NCI-H2196 treated with DMSO at 0.1 percent for 48 hours (cell line): ENCODE results near the gene ABCG8.
A peak's percentile ranks its signal among the peaks of the same experiment; 100 is the strongest.

Source experiments
- DNase-seq: peaks from one replicate; lab custom pipeline; 2025; ENCODE audit not compliant: unreplicated experiment; lab: John Stamatoyannopoulos, UW

ABCG8 gene

GRCh38 chr2:43855292-43855691, 16.5 kb downstream of the ABCG8 start:
- no peak for DNase-seq

DNA sequence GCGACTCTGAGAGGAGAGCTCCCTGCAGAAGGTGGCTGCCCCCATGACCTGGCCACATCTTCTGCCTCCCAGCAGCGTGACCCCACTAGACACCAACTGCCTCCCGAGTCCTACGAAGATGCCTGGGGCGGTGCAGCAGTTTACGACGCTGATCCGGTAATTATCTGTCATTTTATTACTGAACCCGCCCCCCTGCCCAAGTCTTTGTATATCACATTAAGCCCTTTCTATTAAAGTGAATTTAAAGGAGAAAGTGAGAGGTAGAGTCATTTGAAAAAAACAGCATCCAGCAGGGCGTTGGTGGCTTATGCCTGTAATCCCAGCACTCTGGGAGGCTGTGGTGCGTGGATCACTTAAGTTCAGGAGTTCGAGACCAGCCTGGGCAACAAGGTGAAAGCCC, 33.4 kb downstream of the ABCG8 start:
- DNase-seq, result no peak

DNA sequence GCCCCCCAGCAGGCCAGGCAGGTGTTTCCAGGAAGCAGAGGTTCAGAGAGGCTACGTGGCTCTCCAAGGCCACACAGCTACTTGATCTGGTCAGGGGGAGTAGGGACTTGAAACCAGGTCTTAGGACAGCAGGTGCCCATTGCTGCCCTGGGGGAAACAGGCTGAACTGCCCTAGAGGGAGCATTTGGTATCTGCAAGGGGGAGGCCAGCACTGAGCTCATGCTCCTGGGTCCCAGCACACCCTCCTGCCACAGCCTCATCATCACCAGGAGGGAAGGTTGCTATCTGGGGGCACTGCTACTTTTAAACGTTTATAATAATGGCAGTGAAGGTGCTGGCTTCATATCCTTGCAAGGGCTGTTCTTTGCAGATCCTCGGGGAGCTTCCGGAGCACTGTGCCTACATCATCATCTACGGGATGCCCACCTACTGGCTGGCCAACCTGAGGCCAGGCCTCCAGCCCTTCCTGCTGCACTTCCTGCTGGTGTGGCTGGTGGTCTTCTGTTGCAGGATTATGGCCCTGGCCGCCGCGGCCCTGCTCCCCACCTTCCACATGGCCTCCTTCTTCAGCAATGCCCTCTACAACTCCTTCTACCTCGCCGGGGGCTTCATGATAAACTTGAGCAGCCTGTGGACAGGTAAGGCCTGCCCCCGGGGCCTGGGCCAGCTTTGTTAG, 36.1 kb downstream of the ABCG8 start:
- DNase-seq, result no peak

GRCh38 chr2:43877782-43878464, 39.2 kb downstream of the ABCG8 start:
- DNase-seq, result peak; percentile 71

GRCh38 chr2:43879261-43879660, 40.5 kb downstream of the ABCG8 start:
- DNase-seq, result no peak

DNA sequence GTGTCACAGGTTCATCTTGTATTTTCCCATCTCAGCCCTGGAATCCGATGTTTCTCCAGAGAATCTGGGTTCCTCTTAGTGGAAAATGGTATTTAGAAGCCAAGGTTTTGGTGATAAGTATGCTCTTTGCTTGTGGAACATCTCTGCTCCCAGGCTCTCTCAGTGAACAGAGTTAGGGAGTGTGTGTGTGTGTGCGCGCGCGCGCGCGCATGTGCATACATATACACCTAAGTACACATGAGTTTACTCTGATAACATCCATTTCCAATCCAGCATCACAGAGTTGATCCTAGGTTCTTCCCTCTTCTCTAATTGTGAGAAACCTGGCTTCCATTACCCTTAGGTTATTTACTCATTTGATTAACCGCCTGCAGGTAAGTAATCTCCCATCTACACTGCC, 41.7 kb downstream of the ABCG8 start:
- no peak for DNase-seq

GRCh38 chr2:43880952-43881351, 42.2 kb downstream of the ABCG8 start:
- no peak for DNase-seq

- no peak for DNase-seq
Observed at GRCh38 chr2:43882312-43882711, 43.5 kb downstream of the ABCG8 start.

DNA sequence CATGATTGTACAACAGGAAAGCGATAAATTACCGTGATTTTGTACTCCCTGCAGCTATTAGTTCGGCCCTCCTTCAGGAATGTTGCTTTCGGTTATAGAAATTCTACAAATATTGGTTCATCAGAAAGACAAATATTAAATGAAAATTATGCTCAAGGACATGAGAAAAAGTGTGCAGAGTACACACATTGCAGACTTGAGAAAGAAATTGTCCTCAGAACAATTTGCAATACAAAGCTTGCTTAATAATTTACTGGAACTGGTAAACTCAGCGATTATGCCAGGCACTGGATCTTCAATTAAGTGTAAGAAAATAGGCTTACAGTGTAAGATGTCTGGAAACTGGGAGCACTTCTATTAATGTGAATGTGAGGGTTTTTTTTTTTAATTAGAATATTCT, 45.9 kb downstream of the ABCG8 start:
- DNase-seq, result no peak

DNA sequence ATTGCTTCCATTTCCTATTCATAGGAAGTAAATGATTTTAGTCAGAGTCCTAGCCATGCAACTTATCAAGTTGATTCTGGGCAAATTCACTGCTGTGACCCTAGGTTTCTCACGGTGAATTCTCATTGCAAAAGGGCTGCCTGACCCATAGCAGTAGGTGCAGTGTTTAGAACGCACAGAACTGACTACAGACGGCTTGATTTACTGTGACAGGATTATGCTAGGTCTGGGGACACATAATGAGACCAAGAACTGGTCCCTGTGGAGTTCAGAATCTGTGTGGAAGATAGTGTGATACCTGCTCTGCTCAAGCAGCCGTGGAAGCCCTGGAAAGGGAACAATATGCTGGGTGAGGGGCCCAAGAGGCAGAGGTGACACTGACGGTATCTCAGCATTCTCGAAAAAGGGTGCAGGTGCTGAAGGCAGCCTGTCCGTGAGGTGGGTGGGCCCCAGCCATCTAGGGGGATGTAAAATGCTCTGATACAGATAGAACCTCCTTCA, 46.4 kb downstream of the ABCG8 start:
- no peak for DNase-seq

DNA sequence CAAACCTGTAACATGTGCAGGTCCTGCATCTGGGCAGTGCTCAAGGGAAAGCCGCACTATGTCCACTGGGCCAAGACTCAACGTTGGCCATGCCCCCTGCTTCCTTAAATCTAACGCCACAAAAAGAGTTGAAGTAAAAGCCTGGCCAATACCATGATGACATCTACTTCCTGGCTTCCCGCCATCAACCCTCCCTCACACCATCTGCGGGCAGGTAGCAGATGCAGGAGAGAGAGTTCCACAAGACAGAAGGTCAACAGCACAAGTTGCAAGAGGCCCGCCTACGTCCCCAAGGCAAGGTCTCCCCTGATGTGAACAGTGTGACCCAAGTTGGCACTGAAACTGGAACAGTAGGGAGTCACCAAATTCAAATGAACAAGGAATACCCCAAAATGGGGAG, 48.4 kb downstream of the ABCG8 start:
- no peak for DNase-seq

- DNase-seq, result no peak
Observed at GRCh38 chr2:43889416-43889815, 50.6 kb downstream of the ABCG8 start.

- no peak for DNase-seq
Observed at GRCh38 chr2:43890855-43891254, 52.1 kb downstream of the ABCG8 start.

DNA sequence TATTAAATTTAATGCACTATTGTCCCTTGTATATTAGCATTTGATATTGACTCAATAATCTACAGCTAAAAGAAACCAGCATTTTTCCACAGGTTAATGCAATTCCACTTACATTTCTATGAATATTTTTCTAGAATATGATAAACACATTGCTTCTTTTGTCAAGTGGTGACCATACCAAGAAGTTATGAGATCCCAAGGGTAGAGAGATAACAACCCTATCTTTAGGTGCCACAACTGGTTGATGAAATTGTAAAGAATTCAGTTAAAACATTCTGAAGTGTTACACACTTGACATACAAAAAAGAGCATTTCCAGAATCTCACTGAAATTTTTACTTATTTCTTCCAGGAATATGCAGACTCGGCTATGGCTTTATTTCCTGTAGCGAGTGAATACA, 56.0 kb downstream of the ABCG8 start:
- DNase-seq, result no peak

- no peak for DNase-seq
Observed at GRCh38 chr2:43896906-43897305, 58.1 kb downstream of the ABCG8 start.

DNA sequence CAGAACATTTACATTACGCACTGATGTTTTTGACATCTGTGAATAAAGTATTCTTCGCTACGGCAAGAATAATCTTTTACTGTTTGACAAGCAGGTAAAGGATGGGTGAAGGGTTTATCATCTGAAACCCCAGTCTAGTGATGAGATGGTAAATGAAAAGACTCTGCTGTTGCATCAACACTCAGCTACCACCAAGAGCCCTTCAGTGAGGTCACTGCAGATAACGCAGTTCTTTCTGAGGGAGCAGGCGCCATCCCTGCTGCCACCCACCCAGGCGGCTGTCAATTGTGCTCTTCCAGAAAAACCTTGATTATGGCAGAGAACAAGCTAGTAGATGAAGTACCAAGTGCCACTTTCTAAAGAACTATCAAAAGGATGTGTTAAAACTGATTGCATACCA, 58.7 kb downstream of the ABCG8 start:
- DNase-seq, result no peak

- DNase-seq, result no peak
Observed at GRCh38 chr2:43898134-43898837, 59.5 kb downstream of the ABCG8 start.

- no peak for DNase-seq
Observed at GRCh38 chr2:43898838-43899346, 60.1 kb downstream of the ABCG8 start.

DNA sequence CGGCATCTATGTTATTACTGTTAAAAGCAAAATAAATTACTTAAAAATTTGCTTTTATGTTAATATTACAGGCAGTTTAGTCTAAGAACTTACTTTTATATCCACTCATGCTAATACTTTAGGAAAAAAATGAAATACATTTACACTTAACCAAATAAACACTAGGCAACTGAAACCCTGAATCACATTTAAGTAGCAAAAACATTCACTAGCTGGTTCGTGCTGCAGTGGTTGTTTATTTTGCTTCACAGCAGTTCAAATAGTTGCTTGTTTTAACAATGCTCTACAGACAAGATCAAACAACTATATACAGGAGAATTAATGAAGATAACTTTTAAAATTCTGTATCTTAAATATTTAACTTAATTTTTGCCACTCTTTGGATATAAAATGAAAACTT, 60.8 kb downstream of the ABCG8 start:
- DNase-seq, result no peak

DNA sequence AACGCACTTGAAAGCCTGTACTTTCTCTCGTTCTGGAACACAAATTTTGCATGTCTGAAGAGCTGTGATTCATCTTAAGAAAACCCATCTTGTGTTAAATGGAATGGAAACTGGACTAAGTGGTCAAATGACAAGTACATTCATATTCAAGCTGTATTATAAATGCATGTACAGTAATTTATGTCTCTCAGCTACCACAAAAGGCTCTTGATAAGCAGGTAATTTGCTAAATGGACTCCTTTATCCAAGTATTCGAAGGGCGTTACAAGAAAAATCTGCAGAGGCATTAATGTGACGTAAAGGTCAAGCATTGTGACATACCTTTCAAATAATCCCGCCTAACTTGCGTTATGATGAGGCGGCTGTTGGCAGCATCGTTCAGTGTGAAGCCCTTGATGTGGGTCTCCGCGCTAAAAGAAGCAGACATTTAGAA, 66.6 kb downstream of the ABCG8 start:
- no peak for DNase-seq

DNA sequence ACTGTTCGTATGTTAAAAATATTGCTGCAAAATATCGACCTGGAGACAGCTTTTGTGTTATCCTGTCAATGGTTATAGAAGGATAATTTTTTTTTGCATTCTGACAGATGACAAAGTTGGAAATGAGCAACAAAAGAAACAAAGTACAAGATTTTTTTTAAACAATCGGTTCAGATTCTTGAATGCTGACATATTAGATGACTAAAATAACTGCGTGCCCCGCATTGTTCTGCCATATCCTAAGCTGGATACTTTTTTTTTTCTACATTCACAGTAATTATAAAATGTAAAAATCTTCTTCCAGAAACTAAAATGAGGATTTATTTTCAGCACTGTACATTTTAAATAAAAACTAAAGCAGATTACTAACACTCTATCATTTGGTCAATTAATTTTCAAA, 67.1 kb downstream of the ABCG8 start:
- no peak for DNase-seq
